IPS-NIHi7 (cell line): ENCODE measurements around the gene AGAP1.
"Not testable (repeated sequence)": the region's sequence is repeated elsewhere in the genome, so short reads cannot be mapped to it uniquely, and the experiment has no call there.

Experiments used
- DNase-seq: peaks from one replicate; pipeline ENCODE4 v3.0.0; 2012; ENCODE audit warnings: mixed read lengths; ENCODE audit errors: extremely low spot score

Gene AGAP1

DNA sequence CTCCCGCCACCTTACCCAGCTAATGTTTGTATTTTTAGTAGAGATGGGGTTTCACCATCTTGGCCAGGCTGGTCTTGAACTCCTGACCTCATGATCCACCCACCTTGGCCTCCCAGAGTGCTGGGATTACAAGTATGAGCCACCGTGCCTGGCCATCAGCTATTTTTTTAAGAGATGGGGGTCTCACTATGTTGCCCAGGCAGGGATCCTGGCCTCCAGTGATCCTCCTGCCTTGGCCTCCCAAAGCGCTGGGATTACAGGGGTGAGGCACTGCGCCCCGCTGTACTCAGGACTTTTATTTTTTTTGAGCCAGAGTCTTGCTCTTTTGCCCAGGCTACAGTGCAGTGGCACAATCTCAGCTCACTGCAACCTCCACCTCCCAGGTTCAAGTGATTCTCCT lies 569.0 kb downstream of the AGAP1 start:
- not testable (repeated sequence) for DNase-seq

DNA sequence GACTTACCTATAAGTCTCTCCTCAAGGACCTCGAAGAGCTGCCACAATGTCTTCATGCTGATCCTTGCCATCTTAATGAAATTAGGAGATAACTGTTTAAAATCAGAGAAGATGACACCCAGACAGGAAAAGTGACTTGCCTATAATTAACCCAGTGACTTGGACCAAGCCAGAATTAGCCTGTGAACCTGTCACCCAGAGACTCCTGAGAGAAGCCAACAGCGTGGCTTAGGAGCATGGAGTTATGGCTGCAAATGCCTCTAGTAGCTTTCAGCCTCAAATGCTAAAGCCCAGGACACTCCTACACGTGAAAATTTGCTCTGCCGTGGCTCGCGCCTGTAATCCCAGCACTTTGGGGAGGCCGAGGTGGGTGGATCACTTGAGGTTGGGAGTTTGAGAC lies 570.2 kb downstream of the AGAP1 start:
- no peak for DNase-seq

DNA sequence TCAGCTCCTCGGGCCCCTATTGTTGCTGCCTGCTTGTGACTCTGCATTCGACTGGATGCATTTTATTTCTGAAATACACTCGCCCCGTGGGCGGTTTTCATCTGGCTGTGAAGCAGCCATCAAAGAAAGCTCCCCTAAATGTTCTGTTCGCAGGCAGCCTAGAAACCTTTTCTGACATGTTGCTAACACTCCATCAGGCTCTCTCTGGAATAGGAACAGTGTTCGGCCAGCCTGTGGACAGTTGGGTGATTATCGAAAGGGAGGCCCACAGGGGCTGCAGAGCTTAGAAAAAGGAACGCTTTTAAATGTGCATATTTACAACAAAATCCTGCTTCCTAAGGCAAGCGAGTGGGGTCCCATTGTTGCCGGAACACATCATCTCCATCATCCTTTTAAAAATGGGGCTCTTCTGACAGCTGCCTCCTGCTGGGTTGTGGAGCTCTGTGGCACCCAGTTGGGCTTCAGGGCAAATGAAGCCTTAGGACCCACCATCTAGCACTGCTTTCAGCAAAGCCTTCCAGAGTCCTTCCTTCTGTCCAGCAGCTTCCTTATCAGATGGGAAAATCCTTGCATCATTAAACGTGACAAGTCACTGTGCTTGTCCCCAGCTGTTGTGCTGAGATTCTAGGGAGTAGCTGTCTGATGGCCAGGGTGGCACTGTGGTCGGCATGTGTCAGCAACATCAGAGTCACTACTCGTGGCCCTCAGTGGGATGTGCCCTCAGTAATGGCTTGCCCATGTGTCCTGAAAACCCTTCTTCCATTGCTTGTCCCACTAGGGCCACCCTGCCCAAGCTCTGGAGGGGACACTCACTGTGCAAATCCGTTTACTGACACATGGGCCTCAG lies 571.7 kb downstream of the AGAP1 start:
- DNase-seq, result no peak

DNA sequence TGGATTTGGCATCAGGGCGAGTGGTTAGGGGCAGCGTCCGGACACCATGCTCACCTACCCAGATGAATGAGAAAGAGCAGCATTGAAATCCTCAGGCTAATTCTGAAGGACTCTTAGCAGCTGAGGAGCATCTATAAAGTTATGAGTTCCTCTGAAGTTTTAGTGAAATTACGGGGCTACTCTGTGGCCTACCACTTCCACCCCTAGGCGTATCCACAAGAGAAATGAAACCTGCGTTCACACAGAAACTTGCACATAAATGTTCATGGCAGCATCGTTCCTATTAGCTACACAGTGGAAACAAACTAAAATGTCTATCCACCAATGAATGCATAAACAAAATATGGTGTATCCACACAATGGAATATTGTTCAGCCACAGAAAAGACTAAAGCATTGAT lies 576.4 kb downstream of the AGAP1 start:
- no peak for DNase-seq

DNA sequence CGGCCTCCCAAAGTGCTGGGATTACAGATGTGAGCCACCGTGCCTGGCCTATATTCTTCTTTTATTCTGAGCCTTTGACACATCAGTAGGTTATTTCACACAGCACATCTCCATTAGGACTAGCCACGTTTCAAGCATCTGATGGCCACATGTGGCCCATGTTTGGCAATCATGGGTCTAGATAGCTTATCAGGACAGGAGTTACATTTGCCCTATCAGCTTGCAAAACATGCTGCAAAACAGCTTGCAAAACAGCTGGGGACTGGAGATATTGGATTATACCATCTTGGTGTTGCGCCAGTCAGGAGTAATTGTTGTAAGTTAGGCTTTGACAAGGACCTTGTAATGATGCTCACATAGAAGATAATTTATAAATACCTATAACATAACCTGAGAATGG lies 579.4 kb downstream of the AGAP1 start:
- no peak for DNase-seq

DNA sequence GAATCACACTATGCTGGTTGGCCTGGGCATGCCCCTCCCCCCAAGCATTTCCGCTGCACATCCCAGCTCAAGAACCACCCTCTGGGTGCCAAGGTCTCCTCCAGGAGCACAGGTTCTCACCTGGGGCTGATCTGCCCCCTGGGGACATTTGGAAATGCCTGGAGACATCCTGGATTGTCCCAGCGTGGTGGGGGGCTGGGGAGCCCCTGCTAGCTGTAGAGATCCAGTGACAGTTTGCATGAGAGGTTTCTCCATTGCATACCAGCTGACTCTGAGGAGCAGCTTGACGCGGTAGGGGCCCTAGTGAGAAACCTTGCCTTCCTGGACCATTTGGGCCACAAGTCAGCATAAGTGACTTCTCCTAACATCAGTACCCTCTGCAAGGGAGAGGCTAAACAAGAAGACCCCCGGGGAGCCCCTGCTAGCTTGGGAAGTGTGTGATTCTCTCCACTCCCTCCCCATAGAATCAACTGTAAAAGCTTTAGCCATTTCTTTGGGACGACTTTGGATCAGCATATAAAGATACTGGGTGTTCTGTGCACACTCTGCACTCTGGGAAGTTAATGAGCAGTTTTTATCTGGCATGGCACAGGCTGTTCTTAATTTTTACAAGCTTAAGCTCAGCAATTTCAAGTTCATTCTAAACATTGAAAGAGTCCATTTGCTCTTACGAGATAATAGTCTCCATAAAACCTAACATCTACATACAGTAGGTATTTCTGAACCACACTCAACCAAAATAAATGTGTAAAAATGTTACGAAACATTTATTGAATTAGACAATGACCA lies 580.2 kb downstream of the AGAP1 start:
- DNase-seq, result no peak

DNA sequence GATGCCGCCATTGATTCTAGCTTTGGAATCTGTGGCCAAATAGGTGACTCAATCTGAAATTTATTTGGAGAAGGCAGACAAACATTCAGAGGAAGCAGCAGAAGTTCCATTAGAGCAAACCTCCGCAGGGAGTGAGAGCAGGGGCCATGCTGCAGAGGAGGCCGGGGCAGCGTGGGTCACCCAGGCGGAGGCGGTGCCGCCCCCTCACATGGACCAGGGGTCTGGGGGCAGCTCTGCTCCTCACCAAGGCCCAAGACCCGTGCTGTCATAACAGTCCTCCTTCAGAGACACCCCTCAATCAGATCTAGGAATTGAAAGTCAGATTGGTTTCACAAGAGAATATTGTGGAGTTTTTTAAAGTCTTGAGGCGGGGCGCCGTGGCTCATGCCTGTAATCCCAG lies 582.0 kb downstream of the AGAP1 start:
- no peak for DNase-seq

DNA sequence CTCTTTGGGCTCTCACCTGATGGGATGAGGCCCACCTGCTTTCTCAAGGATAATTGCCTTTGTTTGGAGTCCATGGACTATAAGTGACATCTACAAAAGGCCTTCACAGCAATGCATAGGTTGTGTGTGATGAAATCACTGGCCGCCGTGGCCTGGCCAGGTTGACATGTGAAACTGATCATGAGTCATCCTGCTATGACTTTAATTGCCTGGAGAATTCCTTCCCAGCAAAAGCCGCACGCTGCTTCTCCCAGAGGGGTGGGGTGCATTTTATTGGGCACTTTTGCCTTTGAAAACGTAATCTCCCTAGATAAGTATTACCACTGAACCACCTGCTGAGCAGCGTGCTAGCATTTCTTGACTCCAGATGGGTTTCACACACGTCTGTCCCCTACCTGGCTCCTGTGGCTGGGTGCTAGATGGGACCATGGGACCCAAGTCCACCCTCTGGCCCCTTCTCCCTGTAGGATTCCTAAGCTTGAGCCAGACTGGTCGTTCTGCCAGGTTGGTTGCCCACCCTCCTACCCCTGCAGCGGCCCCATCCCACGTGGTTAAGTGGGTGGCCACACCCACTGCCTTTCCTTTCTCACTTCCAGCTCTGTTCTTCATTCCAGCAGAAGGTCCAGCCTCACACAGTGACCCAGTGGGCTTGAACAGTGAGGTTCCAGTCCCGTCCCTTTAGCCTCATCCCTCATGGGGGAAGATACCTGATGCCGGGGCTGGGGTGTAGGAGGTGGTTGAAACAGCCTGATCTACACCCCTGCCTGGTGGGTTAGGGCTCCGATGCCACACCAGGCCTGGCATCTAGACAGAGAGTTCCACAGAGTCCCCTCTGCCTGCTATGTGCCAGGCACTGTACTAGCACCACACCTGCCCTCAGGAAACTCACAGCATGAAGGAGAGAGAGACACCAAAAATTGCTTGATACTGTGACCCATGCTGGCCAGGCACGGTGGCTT lies 584.7 kb downstream of the AGAP1 start:
- DNase-seq, result no peak

DNA sequence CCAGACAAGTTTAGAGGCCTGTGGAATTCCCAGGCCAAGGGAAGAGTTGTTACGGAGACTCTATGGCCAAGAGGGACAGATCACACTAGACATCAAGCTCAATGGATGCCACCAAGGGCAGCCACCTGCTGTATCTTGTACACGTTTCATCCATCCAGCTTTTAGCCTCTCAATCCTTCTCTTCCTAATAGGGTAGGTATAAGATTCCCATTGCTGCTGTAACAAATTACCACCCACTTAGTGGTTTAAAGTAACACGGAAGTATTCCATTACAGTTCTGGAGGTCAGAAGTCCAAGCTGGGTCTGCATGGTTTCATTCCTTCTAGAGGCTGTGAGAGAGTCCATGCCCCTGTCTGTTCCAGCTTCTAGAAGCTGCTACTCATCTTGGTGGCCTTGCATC lies 586.6 kb downstream of the AGAP1 start:
- no peak for DNase-seq

DNA sequence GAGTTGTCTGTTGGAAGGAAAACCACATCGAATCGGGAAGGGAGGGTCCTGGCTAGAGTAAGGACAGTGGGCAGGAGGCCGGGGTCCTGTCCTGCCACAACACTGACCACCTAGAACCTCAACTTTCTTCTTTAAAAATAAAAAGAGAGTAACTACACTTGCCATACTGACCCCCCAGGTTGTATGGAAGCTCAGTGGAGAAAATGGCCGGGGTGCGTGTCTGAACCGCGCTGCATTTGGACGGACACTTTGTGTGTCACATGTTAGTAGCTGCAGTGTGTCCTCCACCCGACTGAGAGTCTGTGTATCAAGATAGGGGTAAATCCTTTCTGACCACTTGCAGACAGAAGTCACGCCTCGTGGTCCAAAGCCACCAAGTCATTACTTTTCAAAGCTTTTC lies 587.3 kb downstream of the AGAP1 start:
- no peak for DNase-seq

DNA sequence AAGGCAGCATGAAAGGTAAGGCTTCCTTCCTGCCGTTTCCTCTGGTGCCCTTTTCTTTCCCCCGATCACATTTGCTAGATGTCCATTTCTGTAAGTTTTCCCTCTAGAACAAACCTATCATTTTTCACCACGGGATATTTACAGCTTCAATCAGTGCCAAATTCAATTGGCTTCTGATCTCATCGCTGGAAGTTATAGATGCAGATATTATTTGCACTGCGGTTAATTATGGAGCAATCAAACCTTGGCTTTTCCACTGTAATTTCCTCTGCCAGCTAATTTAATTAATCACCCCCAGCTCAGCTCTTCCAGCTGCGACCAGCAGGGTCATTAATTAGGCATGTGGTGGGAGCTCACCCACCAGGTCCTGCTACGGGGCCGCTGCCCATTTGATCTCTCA lies 588.2 kb downstream of the AGAP1 start:
- no peak for DNase-seq

DNA sequence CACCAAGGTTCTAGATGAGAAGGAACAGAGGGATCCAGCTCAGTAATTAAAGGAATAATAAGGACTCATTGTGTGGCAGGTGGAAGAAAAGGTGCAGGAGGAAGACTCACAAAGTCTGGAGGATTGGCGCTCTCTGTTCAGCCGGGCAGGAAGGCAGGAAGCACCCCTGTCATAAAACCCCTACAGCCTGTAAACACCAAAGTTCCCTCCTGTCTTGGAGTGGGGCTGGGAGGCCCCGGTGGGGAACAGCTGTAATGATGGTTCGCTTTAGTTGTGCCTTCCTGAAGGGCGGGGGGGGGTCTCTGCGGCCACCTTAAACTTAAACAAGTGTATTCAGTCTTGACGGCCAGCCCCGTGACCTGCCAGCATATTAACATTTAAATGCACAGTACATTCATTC lies 590.1 kb downstream of the AGAP1 start:
- no peak for DNase-seq

DNA sequence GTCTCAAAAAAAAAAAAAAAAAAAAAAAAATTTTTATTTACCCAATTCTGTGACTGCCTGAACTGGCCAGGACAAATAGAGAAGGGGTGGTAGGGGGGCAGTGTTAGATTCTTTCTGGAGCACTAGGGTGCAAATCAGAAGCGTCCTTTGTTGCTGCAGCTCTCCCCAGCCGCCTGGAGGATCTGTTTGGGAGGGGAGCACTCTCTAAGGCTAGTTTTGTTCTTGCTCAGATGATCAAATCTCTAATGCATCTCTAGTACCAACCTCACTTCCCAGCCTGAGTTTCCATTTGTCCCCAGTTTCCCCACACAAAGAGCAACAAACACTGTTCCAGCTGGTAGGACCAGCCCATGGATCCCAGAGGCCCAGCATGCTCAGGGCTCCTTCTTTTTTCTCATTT lies 591.4 kb downstream of the AGAP1 start:
- no peak for DNase-seq

DNA sequence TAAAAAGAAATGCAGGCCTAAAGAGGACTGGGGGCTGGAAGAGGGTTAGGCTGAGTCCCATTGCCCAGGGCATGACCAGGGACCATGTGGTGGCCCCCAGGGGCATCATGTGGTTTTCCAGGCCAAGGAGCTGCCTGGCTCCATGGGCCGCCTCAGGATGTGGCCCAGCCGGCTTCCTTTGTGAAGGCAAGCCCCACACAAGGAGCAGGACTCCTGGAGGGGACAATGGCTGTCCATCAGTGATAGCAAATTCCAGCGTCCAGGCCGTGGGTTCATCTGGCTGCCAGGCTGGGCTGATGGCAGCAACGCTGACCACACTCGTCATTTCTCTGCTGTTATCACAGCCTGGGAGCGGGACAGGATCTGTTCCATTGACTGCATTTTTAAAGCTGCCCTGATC lies 591.8 kb downstream of the AGAP1 start:
- no peak for DNase-seq

DNA sequence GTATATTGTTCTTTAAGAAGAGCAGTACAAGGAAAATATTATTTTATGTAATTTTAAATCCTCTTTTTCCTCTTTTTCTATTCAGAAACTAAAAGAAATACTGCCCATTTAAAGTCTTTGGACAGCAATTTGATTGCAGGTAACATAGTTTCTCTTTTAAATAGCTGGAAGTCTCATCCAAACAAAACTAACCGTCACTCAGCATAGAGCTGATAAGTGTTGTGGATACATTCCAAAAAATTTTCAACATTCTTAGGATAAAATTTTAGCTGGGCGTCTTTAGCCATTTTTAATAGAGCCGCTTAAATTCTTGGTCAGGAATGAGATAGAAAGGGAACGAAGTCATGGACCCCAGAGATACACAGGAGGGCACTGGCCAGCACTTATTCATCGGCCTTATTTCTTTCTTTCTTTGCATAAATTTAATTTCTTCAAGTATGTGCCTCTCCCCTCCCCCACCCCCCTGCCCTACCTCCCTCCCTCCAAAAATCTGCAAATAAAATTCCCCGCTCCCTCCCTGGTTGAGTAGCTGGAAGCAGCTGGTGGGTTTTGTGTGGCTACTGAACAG lies 592.6 kb downstream of the AGAP1 start:
- no peak for DNase-seq

DNA sequence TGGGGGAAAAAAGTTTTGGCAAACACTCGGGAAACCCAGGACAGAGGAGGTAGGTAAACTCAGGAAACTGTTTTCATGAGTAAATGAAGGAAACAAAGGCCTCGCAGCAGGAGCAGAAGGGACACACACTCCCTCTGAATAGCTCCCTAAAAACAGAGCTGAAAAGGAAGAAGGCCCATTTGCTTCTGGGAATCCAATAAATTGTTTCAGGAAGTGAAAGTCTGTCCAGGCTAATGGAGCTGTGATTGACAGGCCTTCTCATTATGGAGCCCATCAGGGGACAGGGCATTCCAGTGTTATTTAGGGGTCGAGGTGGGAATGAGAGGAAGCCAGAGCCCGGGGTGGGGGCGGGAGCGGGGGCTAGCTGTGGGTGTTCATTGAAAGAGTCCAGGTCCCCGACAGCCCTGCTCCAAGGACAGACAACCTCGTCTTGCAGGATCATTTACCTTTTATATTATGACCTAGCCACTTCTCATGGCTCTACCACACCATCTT lies 593.2 kb downstream of the AGAP1 start:
- no peak for DNase-seq

DNA sequence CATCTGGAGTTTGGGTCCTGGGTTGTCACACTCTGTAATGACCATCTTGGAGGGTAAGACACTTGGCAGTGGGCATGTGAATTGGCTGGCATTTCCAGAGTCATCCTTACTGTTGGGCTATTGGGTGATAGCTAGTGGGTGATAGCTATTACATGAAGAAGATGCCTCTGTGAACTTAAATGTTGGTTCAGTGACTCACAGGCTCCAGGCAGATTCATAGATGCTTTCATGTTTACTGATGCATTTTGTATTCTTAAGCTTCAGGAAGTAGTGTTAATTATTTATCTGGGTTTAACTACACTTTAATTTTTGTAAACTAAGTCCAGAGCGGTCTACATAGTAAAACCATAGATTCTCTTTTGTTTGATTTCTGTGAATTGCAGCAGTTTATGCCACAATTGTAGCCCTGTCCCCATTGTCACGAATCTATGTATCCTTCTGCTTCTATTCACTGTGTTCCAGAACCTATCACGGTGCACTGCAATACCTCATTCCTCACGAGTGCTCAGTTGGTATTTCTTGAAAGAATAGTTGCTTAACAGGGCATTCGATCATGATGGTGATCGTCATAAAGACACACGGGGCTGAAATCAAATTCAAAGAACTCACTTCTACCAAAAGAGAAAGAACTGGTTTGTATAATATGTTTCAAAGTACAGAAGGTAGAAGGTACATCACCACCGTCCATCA lies 594.7 kb downstream of the AGAP1 start:
- DNase-seq, result no peak

DNA sequence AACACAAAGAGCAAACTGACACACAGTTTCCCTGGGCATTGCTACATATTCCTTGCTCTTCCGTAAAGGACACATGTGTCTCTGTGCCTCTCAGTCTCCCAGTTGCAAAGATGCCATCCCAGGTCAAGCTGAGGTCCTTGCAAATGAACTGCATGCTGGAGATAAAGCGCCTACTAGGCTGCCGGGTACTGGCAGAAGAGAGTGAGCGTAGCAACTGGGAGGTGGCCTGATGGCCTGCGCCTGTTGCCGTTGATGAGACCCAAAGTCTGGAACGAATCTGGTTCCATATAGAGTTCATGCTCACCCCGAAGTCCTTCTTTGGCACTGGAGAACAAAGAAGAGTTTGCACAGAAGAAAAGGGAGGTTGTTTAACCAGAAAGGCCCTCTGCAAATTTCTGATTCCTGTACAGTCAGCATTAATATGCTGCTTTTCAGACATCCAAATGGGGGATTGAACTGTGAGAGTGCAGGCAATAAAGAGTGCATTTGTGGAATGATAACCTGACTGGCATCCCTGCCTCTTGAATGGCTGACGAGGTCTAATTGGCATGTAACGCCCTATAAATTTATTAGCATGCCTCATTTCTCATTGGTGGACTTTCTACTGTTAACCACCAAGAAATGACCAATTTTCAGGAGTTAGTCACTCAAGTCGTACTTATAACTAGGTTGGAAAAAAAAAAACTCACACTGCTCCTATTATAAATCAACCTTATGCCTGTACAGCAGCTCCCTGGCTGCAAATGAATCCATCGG lies 595.6 kb downstream of the AGAP1 start:
- no peak for DNase-seq

DNA sequence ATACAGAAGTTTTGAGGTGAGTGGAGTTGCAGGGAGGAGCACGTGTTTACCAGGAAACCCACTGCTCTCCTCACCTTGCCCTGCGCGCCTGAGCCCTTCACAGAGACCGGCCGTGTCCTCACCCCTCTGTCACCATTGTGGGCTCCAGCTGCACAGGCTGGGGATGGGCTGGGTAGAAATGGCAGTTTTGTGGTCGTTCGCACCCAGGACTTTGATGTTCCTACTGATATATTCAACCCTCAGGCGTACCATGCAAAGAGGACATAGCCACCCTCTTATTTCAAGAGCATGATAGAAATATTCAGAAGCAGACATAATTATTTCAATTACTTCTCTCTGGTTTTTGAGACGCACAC lies 596.2 kb downstream of the AGAP1 start:
- DNase-seq, result no peak

DNA sequence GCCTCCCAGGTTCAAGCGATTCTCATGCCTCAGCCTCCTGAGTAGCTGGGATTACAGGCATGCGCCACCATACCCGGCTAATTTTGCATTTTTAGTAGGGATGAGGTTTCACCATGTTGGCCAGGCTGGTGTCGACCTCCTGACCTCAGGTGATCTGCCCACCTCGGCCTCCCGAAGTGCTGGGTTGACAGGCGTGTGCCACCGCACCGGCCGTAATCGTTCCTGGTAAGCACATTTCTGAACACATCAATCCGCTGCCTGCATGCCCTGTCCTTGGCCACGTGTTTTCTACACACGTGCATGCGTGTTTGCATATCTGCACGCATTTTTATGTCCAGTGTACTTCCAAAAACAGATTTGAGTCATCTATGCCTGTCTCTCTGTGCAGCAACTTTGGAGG lies 597.0 kb downstream of the AGAP1 start:
- not testable (repeated sequence) for DNase-seq
